SK-N-SH (cell line): ENCODE data around the gene SCG2. TPM values are rescaled to one million over a fixed set of nuclear protein-coding genes. Genes with fewer than 3 reads are reported as not detected.

ENCODE experiments used
- CTCF ChIA-PET: fragments of 300-600, 350-600 bp; formaldehyde crosslinking; extraction: SDS; loops from one replicate; lab custom pipeline; 2021; lab: Yijun Ruan, JAX
- POLR2A ChIA-PET: fragments of 350-600 bp; sonication (Branson Sonifier 250); formaldehyde crosslinking; extraction: SDS; loops from one replicate; lab custom pipeline; 2020; ENCODE audit warnings: antibody characterized with exemption, inconsistent platforms; lab: Yijun Ruan, JAX
- DNase-seq: peaks from one replicate; pipeline ENCODE4 v3.0.0; 2012
- H2AFZ ChIP-seq: fragments of 200-600 bp; sonication (generic); 2 replicates; pipeline ENCODE4 v1.8.1; 2016; ENCODE audit warnings: antibody characterized with exemption, mild to moderate bottlenecking, low read depth
- H3F3A ChIP-seq: fragments of 200-600 bp; sonication (generic); replicated peaks from 2 replicates; pipeline ENCODE3; 2016; ENCODE audit warnings: antibody characterized with exemption, mild to moderate bottlenecking; ENCODE audit not compliant: insufficient read depth
- H3K27ac ChIP-seq, 2 experiments: fragments of 200-500 bp in 1 of 2; fragments of 200-600 bp in 1 of 2; sonication (Bioruptor generic) in 1 of 2; sonication (generic), shearing (Covaris generic) in 1 of 2; 2 replicates each; pipeline versions ENCODE4 v1.5.1 to v1.6.1; 2014 to 2016; ENCODE audit warnings: low read depth in 2 of 2, inconsistent platforms in 1 of 2, low read length in 1 of 2, mild to moderate bottlenecking in 1 of 2, mixed read lengths in 1 of 2
- H3K27me3 ChIP-seq: fragments of 200-600 bp; sonication (generic), shearing (Covaris generic); 2 replicates; pipeline ENCODE4 v1.6.1; 2016; ENCODE audit warnings: mixed run types; ENCODE audit not compliant: insufficient read depth
- H3K36me3 ChIP-seq, 2 experiments: fragments of 200-500 bp in 1 of 2; fragments of 200-600 bp in 1 of 2; sonication (Bioruptor generic) in 1 of 2; sonication (generic) in 1 of 2; replicated peaks in 1 of 2; 2 replicates each; pipeline versions ENCODE3 to v1.5.1; 2014 to 2016; ENCODE audit warnings: low read length in 1 of 2, mild to moderate bottlenecking in 1 of 2; ENCODE audit not compliant: insufficient read depth in 2 of 2, control insufficient read depth in 1 of 2
- H3K4me1 ChIP-seq, 2 experiments: fragments of 200-500 bp in 1 of 2; fragments of 200-600 bp in 1 of 2; sonication (Bioruptor generic) in 1 of 2; sonication (generic), shearing (Covaris generic) in 1 of 2; 2 replicates each; pipeline versions ENCODE4 v1.5.1 to v1.6.1; 2014 to 2016; ENCODE audit warnings: low read depth in 1 of 2, low read length in 1 of 2, mixed run types in 1 of 2; ENCODE audit not compliant: insufficient read depth in 2 of 2, control insufficient read depth in 1 of 2
- H3K4me2 ChIP-seq: fragments of 200-600 bp; sonication (generic), shearing (Covaris generic); 2 replicates; pipeline ENCODE4 v1.6.1; 2017; ENCODE audit warnings: mixed run types
- H3K4me3 ChIP-seq, 2 experiments: fragments of 200-500 bp in 1 of 2; fragments of 200-600 bp in 1 of 2; sonication (Bioruptor generic) in 1 of 2; sonication (generic), shearing (Covaris generic) in 1 of 2; 2 replicates each; pipeline versions ENCODE4 v1.5.1 to v1.8.1; 2014 to 2016; ENCODE audit warnings: low read depth in 2 of 2, inconsistent platforms in 1 of 2, low read length in 1 of 2, mild to moderate bottlenecking in 1 of 2, mixed read lengths in 1 of 2, moderate library complexity in 1 of 2
- H3K79me2 ChIP-seq: fragments of 200-600 bp; sonication (generic); 2 replicates; pipeline ENCODE4 v1.8.1; 2017; ENCODE audit warnings: mild to moderate bottlenecking; ENCODE audit not compliant: insufficient read depth
- H3K9ac ChIP-seq: fragments of 200-600 bp; sonication (generic); 2 replicates; pipeline ENCODE4 v1.6.1; 2017; ENCODE audit warnings: mixed run types
- H3K9me2 ChIP-seq: fragments of 200-600 bp; sonication (generic); 2 replicates; pipeline ENCODE4 v1.6.1; 2017; ENCODE audit warnings: mixed run types
- H3K9me3 ChIP-seq: fragments of 200-600 bp; sonication (generic); 2 replicates; pipeline ENCODE4 v1.6.1; 2017; ENCODE audit warnings: mixed run types, mild to moderate bottlenecking, moderate library complexity
- H4K20me1 ChIP-seq: fragments of 200-600 bp; sonication (generic); 2 replicates; pipeline ENCODE4 v1.6.1; 2017; ENCODE audit warnings: mild to moderate bottlenecking, mixed run types; ENCODE audit not compliant: insufficient read depth
- CHD2 ChIP-seq: fragments of 150-350 bp; IDR thresholded peaks from 2 replicates; pipeline ENCODE4 v1.6.1; 2018; ENCODE audit warnings: low read length; ENCODE audit not compliant: partially characterized antibody
- EP300 ChIP-seq, 2 experiments: IDR thresholded peaks; 2 replicates each; pipeline versions ENCODE4 v1.4.0 to v1.6.1; 2012; ENCODE audit warnings: borderline replicate concordance in 1 of 2, low read depth in 1 of 2, low read length in 1 of 2
- FOSL2 ChIP-seq: IDR thresholded peaks from 2 replicates; pipeline ENCODE4 v1.4.0; 2012; ENCODE audit warnings: low read depth, mild to moderate bottlenecking, moderate library complexity, borderline replicate concordance
- FOXJ3 ChIP-seq: sonication (generic); formaldehyde crosslinking; IDR thresholded peaks from 2 replicates; pipeline ENCODE4 v1.5.1; 2020; ENCODE audit warnings: mild to moderate bottlenecking, missing genetic modification reagents
- GATA2 ChIP-seq: sonication (generic); formaldehyde crosslinking; IDR thresholded peaks from 2 replicates; pipeline ENCODE4 v1.5.0; 2020; ENCODE audit warnings: mild to moderate bottlenecking, missing genetic modification reagents
- MXI1 ChIP-seq: IDR thresholded peaks from 2 replicates; pipeline ENCODE4 v1.6.1; 2012; ENCODE audit warnings: mild to moderate bottlenecking, low read depth, low read length, improper control_type of control experiment
- NFIC ChIP-seq: IDR thresholded peaks from 2 replicates; pipeline ENCODE4 v1.4.0; 2012; ENCODE audit warnings: borderline replicate concordance
- RAD21 ChIP-seq: IDR thresholded peaks from 2 replicates; pipeline ENCODE4 v1.6.1; 2012; ENCODE audit warnings: mild to moderate bottlenecking, low read length
- RCOR1 ChIP-seq: fragments of 150-350 bp; IDR thresholded peaks from 2 replicates; pipeline ENCODE4 v1.6.1; 2017; ENCODE audit warnings: antibody characterized with exemption, low read length
- RFX5 ChIP-seq: IDR thresholded peaks from 2 replicates; pipeline ENCODE4 v1.6.1; 2012; ENCODE audit warnings: mild to moderate bottlenecking, improper control_type of control experiment, low read length
- RXRA ChIP-seq: IDR thresholded peaks from 2 replicates; pipeline ENCODE4 v1.4.0; 2012; ENCODE audit warnings: low read depth, mild to moderate bottlenecking, borderline replicate concordance
- SMC3 ChIP-seq: IDR thresholded peaks from 2 replicates; pipeline ENCODE4 v1.6.1; 2012; ENCODE audit warnings: low read depth, low read length, improper control_type of control experiment
- WGBS: methylation state at CpG from one replicate; pipeline ENCODE4 v1.1.6; 2017; ENCODE audit warnings: low lambda C conversion rate; 5-methylcytosine and 5-hydroxymethylcytosine counted together
- polyA plus RNA-seq, 3 experiments: library from polyadenylated mRNA; depleted of rRNA; stranded (reverse); fragments of >200 nt; gene quantifications; 2 replicates each; pipeline ENCODE4 v1.2.3, GENCODE V29; 2012
- TF ChIP-seq, protein P1 (sequence below): IDR thresholded peaks from 2 replicates; pipeline ENCODE4 v1.6.1; 2012; ENCODE audit warnings: mild to moderate bottlenecking, low read depth, low read length, moderate library complexity
- TF ChIP-seq, protein P2 (sequence below): IDR thresholded peaks from 2 replicates; pipeline ENCODE4 v1.4.0; 2012; ENCODE audit warnings: low read depth, borderline replicate concordance
- TF ChIP-seq, protein P3 (sequence below): IDR thresholded peaks from 2 replicates; pipeline ENCODE4 v1.4.0; 2012; ENCODE audit warnings: low read depth, borderline replicate concordance

The SCG2 gene
- polyA plus RNA-seq, 1 of the 3 experiments (the other 2 are of a cell fraction) = 373 TPM

GRCh38 chr2:223570784-223571183 lies 31.4 kb downstream of the SCG2 start (continued):
- TF ChIP-seq FOXJ3 (no peak), RXRA (no peak), CHD2 (no peak)
- TF ChIP-seq, all 33 proteins: peak for 0

DNA sequence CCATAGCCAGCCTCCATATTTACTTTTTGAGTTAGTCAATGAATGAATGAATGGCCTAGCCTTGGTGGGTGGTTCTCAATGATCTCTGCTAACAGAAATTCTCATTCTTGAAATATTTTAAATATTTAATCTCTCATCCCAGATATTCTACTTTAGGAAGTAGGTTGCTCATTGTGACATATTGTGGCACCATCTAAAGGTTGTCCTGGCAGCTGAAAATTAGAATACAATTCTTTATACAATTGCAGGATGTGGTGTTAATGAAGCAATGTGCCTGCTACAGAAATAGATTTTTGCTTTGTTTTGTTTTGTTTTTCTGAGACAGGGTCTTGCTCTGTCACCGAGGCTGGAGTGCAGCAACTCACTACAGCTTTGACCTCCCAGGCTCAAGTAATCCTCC lies 35.8 kb downstream of the SCG2 start:
- Histone ChIP-seq H3K4me2 (no peak overlapping the region), H3K27me3 (no peaks in the 10 kb centered on the region), H3K4me1 (peaks cover 2 to 14% of the 10 kb centered on the region in 2 experiments), H3F3A (peaks cover 15% of the 10 kb centered on the region), H3K36me3 (no peaks in the 10 kb centered on the region), H3K79me2 (no peaks in the 10 kb centered on the region)
- DNase-seq = no peak
- 87% methylated on average over 1 of the region's 1 CpG for WGBS
- CTCF ChIA-PET = no interaction called here
- no peak for TF ChIP-seq GATA2 (CRISPR knock-in tag)
- no peak for TF ChIP-seq MXI1
- TF ChIP-seq, protein P1, sequence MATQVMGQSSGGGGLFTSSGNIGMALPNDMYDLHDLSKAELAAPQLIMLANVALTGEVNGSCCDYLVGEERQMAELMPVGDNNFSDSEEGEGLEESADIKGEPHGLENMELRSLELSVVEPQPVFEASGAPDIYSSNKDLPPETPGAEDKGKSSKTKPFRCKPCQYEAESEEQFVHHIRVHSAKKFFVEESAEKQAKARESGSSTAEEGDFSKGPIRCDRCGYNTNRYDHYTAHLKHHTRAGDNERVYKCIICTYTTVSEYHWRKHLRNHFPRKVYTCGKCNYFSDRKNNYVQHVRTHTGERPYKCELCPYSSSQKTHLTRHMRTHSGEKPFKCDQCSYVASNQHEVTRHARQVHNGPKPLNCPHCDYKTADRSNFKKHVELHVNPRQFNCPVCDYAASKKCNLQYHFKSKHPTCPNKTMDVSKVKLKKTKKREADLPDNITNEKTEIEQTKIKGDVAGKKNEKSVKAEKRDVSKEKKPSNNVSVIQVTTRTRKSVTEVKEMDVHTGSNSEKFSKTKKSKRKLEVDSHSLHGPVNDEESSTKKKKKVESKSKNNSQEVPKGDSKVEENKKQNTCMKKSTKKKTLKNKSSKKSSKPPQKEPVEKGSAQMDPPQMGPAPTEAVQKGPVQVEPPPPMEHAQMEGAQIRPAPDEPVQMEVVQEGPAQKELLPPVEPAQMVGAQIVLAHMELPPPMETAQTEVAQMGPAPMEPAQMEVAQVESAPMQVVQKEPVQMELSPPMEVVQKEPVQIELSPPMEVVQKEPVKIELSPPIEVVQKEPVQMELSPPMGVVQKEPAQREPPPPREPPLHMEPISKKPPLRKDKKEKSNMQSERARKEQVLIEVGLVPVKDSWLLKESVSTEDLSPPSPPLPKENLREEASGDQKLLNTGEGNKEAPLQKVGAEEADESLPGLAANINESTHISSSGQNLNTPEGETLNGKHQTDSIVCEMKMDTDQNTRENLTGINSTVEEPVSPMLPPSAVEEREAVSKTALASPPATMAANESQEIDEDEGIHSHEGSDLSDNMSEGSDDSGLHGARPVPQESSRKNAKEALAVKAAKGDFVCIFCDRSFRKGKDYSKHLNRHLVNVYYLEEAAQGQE = no peak
- TF ChIP-seq RAD21 = no peak
- TF ChIP-seq, protein P2, sequence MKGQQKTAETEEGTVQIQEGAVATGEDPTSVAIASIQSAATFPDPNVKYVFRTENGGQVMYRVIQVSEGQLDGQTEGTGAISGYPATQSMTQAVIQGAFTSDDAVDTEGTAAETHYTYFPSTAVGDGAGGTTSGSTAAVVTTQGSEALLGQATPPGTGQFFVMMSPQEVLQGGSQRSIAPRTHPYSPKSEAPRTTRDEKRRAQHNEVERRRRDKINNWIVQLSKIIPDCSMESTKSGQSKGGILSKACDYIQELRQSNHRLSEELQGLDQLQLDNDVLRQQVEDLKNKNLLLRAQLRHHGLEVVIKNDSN = no peak
- TF ChIP-seq, protein P3, sequence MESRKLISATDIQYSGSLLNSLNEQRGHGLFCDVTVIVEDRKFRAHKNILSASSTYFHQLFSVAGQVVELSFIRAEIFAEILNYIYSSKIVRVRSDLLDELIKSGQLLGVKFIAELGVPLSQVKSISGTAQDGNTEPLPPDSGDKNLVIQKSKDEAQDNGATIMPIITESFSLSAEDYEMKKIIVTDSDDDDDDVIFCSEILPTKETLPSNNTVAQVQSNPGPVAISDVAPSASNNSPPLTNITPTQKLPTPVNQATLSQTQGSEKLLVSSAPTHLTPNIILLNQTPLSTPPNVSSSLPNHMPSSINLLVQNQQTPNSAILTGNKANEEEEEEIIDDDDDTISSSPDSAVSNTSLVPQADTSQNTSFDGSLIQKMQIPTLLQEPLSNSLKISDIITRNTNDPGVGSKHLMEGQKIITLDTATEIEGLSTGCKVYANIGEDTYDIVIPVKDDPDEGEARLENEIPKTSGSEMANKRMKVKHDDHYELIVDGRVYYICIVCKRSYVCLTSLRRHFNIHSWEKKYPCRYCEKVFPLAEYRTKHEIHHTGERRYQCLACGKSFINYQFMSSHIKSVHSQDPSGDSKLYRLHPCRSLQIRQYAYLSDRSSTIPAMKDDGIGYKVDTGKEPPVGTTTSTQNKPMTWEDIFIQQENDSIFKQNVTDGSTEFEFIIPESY = no peak
- no peak for TF ChIP-seq FOSL2
- no peak for TF ChIP-seq NFIC
- TF ChIP-seq RXRA = no peak
- TF ChIP-seq SMC3 = no peak
- TF ChIP-seq RCOR1 = no peak
- no peak for TF ChIP-seq RFX5
- no peak for TF ChIP-seq EP300 (IDR thresholded peaks at IDR 0.05; ENCODE audit: borderline replicate concordance in 1 of 2, low read depth in 1 of 2, low read length in 1 of 2)
- TF ChIP-seq, all 33 proteins: peak for 0
- no peak overlapping the region for H3K9ac ChIP-seq
- no peaks in the 10 kb centered on the region for H3K9me3 ChIP-seq
- H3K4me3 ChIP-seq = no peak overlapping the region
- no peak overlapping the region for H2AFZ ChIP-seq
- no peaks in the 10 kb centered on the region for H4K20me1 ChIP-seq
- no peaks in the 10 kb centered on the region for H3K9me2 ChIP-seq
- H3K27ac ChIP-seq = no peak overlapping the region
- POLR2A ChIA-PET = no interaction called here
